Skeletal muscle satellite cell (primary cell): ENCODE data around the gene CELF4.

Experiments
- H3K27me3 ChIP-seq: 2 replicates; pipeline ENCODE4 v1.7.0; 2013; ENCODE audit warnings: low read length; ENCODE audit not compliant: control insufficient read depth, insufficient read depth
- H3K36me3 ChIP-seq: 2 replicates; pipeline ENCODE4 v1.7.0; 2013; ENCODE audit warnings: mild to moderate bottlenecking, control low read depth, low read length; ENCODE audit not compliant: insufficient read depth
- H3K4me1 ChIP-seq: 2 replicates; pipeline ENCODE4 v1.7.0; 2013; ENCODE audit warnings: low read length; ENCODE audit not compliant: control insufficient read depth, insufficient read depth
- H3K4me2 ChIP-seq: 2 replicates; pipeline ENCODE4 v1.7.0; 2013; ENCODE audit warnings: mild to moderate bottlenecking, low read length
- H3K4me3 ChIP-seq: 2 replicates; pipeline ENCODE4 v1.7.0; 2013; ENCODE audit warnings: low read length
- H3K9ac ChIP-seq: 2 replicates; pipeline ENCODE4 v1.7.0; 2013; ENCODE audit warnings: mild to moderate bottlenecking, low read depth, low read length, moderate library complexity
- H3K9me3 ChIP-seq: replicated peaks from 2 replicates; pipeline ENCODE4 v1.7.0; 2013; ENCODE audit warnings: mild to moderate bottlenecking, control low read depth, low read length

The CELF4 gene

DNA sequence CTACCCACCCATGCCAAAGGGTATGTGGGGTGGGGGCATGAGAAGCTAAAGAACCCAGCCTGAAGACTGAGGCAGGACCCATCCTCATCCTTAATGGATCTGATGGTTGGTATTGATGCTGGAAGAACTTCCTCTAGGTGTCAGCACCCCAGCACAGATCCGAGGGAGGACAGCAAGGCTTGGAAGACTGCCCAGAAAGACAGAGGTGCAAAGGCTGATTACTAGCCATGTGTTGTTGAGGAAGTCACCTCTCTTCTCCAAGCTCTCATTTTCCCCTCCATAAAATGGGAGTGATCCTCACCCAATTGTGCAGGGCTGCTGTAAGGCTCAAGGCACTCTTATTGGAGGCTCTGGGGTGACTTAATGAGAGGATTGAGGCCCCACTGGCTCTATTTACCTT lies 256.5 kb downstream of the CELF4 start:
- Histone ChIP-seq H3K4me3 (no peak overlapping the region), H3K36me3 (no peaks in the 10 kb centered on the region), H3K4me1 (no peaks in the 10 kb centered on the region), H3K9me3 (no peaks in the 10 kb centered on the region), H3K27me3 (peaks cover 13% of the 10 kb centered on the region), H3K9ac (no peak overlapping the region), H3K4me2 (no peak overlapping the region)

DNA sequence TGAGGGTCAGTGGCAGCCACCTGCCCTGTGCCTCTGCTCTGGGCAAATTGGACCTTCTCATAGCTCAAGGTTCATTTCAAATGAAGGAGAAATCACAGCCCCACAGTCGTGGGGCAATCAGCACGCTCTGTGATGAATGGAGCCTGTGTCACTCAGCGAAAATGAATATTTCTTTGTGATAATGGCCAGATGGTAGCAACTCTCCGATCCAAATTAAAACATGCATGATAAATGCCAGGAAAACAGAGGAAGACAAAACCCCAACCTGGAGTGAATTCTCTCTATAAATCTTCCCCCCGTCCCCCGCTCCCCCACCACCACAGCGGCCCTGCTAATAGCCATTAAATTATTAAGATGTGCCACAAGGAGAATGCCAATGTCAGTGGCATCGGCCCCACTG lies 258.4 kb downstream of the CELF4 start:
- Histone ChIP-seq H3K4me1 (no peaks in the 10 kb centered on the region), H3K27me3 (peaks cover 24% of the 10 kb centered on the region), H3K9me3 (no peaks in the 10 kb centered on the region), H3K9ac (no peak overlapping the region), H3K36me3 (no peaks in the 10 kb centered on the region), H3K4me3 (no peak overlapping the region), H3K4me2 (no peak overlapping the region)

DNA sequence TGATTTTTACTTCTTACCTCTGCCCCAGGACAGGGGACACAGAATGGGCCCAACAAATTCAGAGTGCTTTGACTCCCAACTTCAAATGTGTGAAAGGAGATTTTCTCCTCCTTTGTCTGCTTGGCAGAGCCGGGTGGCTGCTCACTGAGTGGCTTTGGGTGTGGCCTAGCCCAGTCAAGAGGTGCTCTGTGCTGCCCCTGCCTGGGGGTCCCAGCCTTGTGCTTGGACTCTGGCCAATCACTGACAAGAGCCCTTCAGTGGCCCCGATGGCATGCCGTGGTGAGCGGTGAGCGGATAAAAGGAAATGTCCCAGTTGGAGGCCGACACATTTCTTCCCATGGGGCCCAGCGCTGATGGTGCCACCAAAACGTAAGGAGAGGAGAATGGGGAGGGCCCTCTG lies 259.2 kb downstream of the CELF4 start:
- Histone ChIP-seq H3K9ac (no peak overlapping the region), H3K9me3 (no peaks in the 10 kb centered on the region), H3K4me1 (no peaks in the 10 kb centered on the region), H3K4me3 (no peak overlapping the region), H3K4me2 (no peak overlapping the region), H3K27me3 (peaks cover 32% of the 10 kb centered on the region), H3K36me3 (no peaks in the 10 kb centered on the region)

DNA sequence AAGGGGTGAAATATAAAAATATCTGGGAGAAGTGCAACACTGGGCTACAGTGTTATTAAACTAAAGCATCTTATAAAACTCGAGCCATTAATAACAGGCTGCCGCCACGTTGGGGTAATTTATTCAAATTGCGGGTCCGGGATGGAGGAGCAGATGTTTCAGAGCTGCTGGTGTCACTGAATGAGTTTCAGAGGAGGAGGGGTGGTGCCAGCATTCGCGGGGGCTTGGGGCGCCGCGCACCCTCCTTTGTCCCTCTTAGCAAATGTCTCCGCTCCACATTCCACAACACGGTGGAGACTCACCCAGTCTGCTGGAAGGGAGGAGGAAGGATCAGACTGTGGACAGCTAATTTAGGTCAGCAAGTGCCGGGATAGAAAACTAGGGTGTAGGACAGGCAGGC lies 260.5 kb downstream of the CELF4 start:
- Histone ChIP-seq H3K4me3 (no peak overlapping the region), H3K9me3 (no peaks in the 10 kb centered on the region), H3K36me3 (no peaks in the 10 kb centered on the region), H3K27me3 (peaks cover 33% of the 10 kb centered on the region), H3K9ac (no peak overlapping the region), H3K4me1 (no peaks in the 10 kb centered on the region), H3K4me2 (no peak overlapping the region)

DNA sequence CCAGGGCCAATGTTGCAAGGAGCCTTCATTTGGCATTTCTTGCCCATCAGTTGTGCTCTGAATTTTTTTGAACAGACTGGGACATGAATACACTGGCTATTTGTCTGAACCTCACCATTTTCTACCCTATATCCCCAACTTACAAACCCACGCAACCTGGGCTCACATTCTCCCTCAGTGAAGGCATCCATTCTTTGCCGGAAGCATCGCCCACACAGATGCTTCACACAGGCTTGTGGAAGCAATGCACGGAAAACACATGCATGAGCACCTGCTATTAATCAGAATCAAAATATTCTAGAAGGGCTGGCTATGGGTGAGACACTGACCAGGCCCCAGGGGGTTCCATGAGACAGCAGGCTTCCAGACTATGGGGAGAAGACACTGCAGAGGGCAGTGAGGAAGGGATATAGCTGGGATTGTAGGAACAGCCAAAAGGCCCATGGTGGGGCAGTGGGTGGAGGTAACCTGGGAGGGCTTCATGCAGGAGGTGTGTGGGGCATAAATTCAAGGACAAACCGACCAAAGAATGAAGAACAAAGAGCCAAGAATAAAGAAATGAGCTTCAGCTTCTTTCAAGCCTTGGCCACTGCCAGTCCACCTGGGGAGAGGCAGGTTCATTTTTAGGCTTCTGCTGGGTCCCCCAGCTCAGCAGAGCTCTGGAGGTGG lies 261.5 kb downstream of the CELF4 start:
- Histone ChIP-seq H3K4me2 (no peak overlapping the region), H3K4me1 (peaks cover 7% of the 10 kb centered on the region), H3K4me3 (no peak overlapping the region), H3K9me3 (no peaks in the 10 kb centered on the region), H3K27me3 (peaks cover 33% of the 10 kb centered on the region), H3K36me3 (no peaks in the 10 kb centered on the region), H3K9ac (no peak overlapping the region)

DNA sequence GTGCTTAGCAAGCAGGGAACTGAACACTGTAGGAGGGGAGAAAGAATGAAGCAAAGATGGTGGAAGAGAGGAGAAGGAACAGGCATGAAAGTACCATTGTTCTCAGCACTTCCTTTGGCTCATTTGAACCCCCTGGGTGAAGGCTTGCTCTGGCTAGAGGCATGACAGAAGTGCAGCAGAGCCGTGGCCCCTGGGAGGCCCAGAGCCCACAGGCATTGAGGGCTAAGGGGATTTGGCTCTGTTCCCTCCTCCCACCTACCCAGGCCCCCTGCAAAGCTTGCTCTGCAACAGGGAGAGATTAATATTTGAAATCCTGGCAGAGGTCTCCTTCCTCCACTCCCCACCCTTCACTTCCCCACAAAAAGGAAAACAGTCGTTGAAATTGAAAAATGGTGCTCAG lies 262.6 kb downstream of the CELF4 start:
- Histone ChIP-seq H3K4me3 (no peak overlapping the region), H3K27me3 (peaks cover 31% of the 10 kb centered on the region), H3K9ac (no peak overlapping the region), H3K9me3 (no peaks in the 10 kb centered on the region), H3K4me2 (no peak overlapping the region), H3K36me3 (no peaks in the 10 kb centered on the region), H3K4me1 (peaks cover 9% of the 10 kb centered on the region)

DNA sequence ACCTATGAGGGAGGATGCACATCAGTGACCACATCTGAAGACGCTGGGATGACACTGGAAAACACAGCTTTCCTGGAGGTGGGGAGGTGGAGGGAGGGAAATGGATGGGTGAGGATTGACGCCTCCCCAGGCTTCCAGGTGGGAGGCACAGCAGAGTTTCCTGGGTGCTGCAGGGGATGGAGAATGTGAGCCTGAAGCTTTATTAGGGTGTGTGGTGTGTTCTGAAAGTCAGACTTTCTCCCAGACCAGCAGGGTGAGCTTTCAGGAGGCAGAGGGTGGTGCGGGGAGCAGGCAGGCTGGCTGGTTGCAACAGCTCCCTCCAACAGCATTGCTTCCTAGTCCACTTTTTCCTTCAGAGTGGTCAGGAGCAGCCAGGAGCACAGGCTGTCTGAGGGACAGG lies 263.1 kb downstream of the CELF4 start:
- peaks cover 9% of the 10 kb centered on the region for H3K4me1 ChIP-seq
- peaks cover 34% of the 10 kb centered on the region for H3K27me3 ChIP-seq

DNA sequence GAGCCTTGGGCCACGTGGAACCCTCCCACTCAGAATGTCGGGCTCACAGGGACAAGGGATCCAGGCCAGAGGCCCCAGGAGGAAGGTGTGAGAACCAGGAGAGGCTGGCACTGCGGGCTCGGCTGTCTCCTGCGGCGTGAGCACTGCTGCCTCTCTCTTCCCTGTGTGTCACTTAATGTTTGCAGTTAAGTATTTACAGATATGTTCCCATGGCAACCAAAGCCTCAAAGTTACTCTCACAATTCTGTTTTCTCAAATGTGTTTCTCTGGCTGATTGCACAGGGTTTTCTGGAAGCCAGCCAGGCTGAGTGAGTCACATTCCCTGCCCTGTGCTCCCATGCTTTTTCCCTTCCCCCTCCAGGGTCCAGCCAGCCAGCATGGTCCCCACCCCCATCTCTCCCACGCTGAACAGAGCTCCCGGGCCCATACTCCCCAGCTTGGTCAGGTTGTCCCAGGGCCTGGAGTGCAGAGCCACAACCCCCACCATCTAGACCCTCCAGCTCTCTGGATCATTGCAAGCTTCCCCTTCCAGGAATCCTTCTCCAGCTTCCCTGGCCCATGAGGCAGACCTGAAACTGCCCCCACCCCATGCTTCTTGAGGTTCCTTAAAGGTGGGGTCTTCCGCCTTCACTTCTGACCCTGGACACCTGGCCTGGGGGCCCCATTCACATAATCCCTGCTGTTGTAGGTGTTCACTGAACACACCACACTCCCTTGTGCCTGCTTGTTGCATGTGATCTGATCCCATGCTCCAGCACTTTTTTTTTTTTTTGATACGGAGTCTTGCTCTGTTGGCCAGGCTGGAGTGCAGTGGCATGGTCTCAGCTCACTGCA lies 265.9 kb downstream of the CELF4 start:
- Histone ChIP-seq H3K4me2 (peak overlapping the region; percentile 37), H3K9me3 (no peaks in the 10 kb centered on the region), H3K9ac (no peak overlapping the region), H3K36me3 (no peaks in the 10 kb centered on the region), H3K4me1 (peaks cover 9% of the 10 kb centered on the region), H3K4me3 (no peak overlapping the region), H3K27me3 (peaks cover 39% of the 10 kb centered on the region)

More for the DNA sequence above, 263.1 kb downstream of the CELF4 start:
- H3K9me3 ChIP-seq: no peaks in the 10 kb centered on the region
- H3K4me2 ChIP-seq: no peak overlapping the region
- no peak overlapping the region for H3K4me3 ChIP-seq
- no peaks in the 10 kb centered on the region for H3K36me3 ChIP-seq
- no peak overlapping the region for H3K9ac ChIP-seq

DNA sequence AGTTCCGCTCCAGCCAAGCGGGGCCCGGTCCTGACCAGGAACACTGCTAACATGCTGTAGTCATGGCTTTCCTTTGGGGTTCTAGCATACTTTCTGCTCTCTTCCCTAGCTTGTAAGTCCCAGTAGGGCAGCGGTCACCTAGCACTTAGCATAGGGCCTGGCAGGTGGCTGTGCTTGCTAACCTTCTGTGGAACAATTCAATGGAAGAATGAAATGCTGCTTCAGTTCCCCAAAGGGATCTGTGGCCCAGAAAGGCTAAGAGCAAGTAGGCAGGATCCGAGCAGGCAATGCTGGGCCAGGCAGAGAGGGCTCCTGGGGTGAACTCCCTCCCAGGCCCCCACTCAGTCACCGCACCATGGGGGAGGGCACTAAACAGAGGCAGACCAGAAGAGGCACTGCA lies 266.8 kb downstream of the CELF4 start:
- H3K4me1 ChIP-seq: peaks cover 9% of the 10 kb centered on the region
- no peak overlapping the region for H3K4me2 ChIP-seq
- H3K9ac ChIP-seq: no peak overlapping the region
- H3K9me3 ChIP-seq: no peaks in the 10 kb centered on the region
- no peak overlapping the region for H3K4me3 ChIP-seq
- H3K27me3 ChIP-seq: peaks cover 42% of the 10 kb centered on the region
- H3K36me3 ChIP-seq: no peaks in the 10 kb centered on the region

DNA sequence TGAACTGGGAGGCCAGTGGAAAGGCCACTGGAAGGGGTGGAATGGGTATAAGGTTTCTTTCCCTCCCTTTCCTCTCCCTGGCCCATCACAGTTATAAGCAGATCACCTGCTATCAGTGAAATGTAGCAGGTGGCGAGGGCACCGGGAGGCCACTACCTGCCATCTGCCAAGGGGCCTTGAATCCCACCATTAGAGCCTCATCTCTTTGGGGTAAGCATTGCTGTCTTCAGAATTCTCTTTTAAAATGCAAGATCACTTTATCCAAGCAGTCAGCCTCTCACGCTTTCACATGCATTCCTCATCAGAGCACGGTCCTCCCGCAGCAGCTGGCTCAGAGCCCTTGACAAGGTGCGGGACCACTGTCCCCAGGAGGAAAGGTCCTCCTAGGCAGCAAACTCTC lies 268.5 kb downstream of the CELF4 start:
- Histone ChIP-seq H3K27me3 (peaks cover 37% of the 10 kb centered on the region), H3K4me2 (no peak overlapping the region), H3K36me3 (no peaks in the 10 kb centered on the region), H3K4me3 (no peak overlapping the region), H3K9ac (no peak overlapping the region), H3K9me3 (no peaks in the 10 kb centered on the region), H3K4me1 (peaks cover 9% of the 10 kb centered on the region)

DNA sequence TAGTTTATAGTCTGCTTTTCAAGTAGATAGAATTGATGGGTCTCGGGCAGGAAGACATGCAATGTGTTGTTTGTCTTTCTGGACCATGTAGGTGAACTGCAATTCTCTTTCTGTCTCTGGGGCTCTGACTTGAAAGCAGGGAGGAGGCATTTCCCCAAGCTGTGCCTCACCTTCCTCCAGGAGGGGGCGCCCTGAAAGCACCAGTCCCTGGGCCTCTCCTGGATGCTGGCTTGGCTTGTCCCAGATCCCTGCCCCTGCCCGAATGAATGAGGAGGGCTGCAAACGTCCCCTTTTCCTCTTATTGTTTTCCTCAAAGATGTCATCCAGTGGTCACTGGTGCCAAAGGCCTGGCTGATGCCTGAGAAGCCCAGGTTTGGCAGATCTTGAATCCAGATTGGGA lies 270.6 kb downstream of the CELF4 start:
- Histone ChIP-seq H3K9me3 (no peaks in the 10 kb centered on the region), H3K9ac (no peak overlapping the region), H3K4me2 (no peak overlapping the region), H3K36me3 (no peaks in the 10 kb centered on the region), H3K27me3 (peaks cover 25% of the 10 kb centered on the region), H3K4me1 (peaks cover 9% of the 10 kb centered on the region), H3K4me3 (no peak overlapping the region)

DNA sequence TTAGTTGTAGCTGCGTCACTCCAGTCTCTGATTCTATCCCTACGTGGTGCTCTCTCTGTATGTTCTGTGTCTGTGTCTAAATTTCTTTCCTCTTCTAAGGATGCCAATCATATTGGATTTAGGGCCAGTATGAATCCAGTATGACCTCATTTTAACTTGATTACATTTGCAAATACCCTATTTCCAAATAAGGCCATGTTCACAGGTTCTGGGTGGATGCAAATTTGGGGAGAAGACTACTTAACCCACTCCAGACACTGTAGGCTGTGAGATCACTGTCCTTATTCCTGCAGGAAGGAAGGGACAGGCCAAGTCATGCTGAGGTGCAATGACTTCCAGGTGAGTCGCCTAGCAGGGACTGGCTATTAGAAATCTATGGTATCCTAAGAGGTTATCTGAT lies 272.2 kb downstream of the CELF4 start:
- H3K27me3 ChIP-seq: peaks cover 25% of the 10 kb centered on the region
- no peaks in the 10 kb centered on the region for H3K4me1 ChIP-seq

More for the DNA sequence above, 272.2 kb downstream of the CELF4 start:
- Histone ChIP-seq H3K4me3 (no peak overlapping the region), H3K9ac (no peak overlapping the region), H3K9me3 (no peaks in the 10 kb centered on the region), H3K36me3 (no peaks in the 10 kb centered on the region), H3K4me2 (no peak overlapping the region)
